Esophagus squamous epithelium (tissue), 5 donors: ENCODE data around the gene ZNF446. TPM values are rescaled to one million over a fixed set of nuclear protein-coding genes. Genes with fewer than 3 reads are reported as not detected.
A peak's percentile ranks its signal among the peaks of the same experiment; 100 is the strongest.
"Not testable (repeated sequence)": the region's sequence is repeated elsewhere in the genome, so short reads cannot be mapped to it uniquely, and the experiment has no call there.

Source experiments
- DNase-seq: peaks from one replicate; lab custom pipeline; 2025; lab: John Stamatoyannopoulos, UW
- H3K27ac ChIP-seq, 4 donors: fragments of 200-600 bp; sonication (generic); one replicate each; pipeline ENCODE4 v1.5.1; 2016 to 2019; ENCODE audit warnings: mild to moderate bottlenecking in 1 of 4
- H3K27me3 ChIP-seq, 4 donors: fragments of 200-600 bp; sonication (generic); 1 replicate in 3 of 4; 2 replicates in 1 of 4; pipeline versions ENCODE4 v1.5.1 to v1.6.0; 2017 to 2021; ENCODE audit warnings: antibody characterized with exemption in 1 of 4
- H3K36me3 ChIP-seq, 3 donors: fragments of 200-600 bp; sonication (generic); one replicate each; pipeline ENCODE4 v1.5.1; 2016 to 2019
- H3K4me1 ChIP-seq, 3 donors: fragments of 200-600 bp; sonication (generic); one replicate each; pipeline ENCODE4 v1.5.1; 2017 to 2019
- H3K4me3 ChIP-seq, 4 donors: fragments of 200-600 bp; sonication (generic); 1 replicate in 3 of 4; 2 replicates in 1 of 4; pipeline ENCODE4 v1.5.1; 2016 to 2019; ENCODE audit warnings: mild to moderate bottlenecking in 2 of 4, moderate library complexity in 1 of 4
- H3K9me3 ChIP-seq, 3 donors: fragments of 200-600 bp; sonication (generic); one replicate each; pipeline ENCODE4 v1.5.1; 2016 to 2019
- CTCF ChIP-seq, 6 experiments: fragments of 450-650 bp in 4 of 6; fragments of 200-600 bp in 2 of 6; sonication (generic) in 2 of 6; IDR thresholded peaks; one replicate each; pipeline ENCODE4 v1.5.1; 2016 to 2019; ENCODE audit warnings: antibody characterized with exemption in 6 of 6, mild to moderate bottlenecking in 4 of 6, moderate library complexity in 4 of 6
- POLR2A ChIP-seq, 4 donors: fragments of 450-650 bp; IDR thresholded peaks; one replicate each; pipeline ENCODE4 v1.6.1; 2017; ENCODE audit warnings: antibody characterized with exemption in 4 of 4, mild to moderate bottlenecking in 4 of 4, moderate library complexity in 3 of 4
- WGBS, 2 donors: methylation state at CpG; one replicate each; pipeline ENCODE4 v1.1.5; 2018; 5-methylcytosine and 5-hydroxymethylcytosine counted together
- intact Hi-C: fragments of 100-400 bp; cut with DNase I; formaldehyde crosslinking; loops from one replicate; pipeline ENCODE4 v1.15.0; 2022
- total RNA-seq, 4 donors: library from RNA; depleted of rRNA; stranded (reverse); fragments of >200 nt; gene quantifications; one replicate each; pipeline ENCODE4 v1.1.0, GENCODE V29; 2016
- donor health status: DM: yes; HTN: yes; CAD: no.

The ZNF446 gene
- total RNA-seq, 4 donors from 2014 or later, result 6.0 to 13.3 (median 12.1) TPM

- H3K4me3 ChIP-seq, result peak within 1 kb of the TSS; percentile 50 to 86 (median 66)
- intact Hi-C loops, result no loop called here
- peaks cover 6 to 21% (median 13%) of the 10 kb centered on the region in 3 donors for H3K4me1 ChIP-seq
- 0 to 21% methylated on average over 23 to 28 of the region's 59 CpGs for WGBS, 2 donors
- no peaks in the 10 kb centered on the region for H3K27me3 ChIP-seq
- H3K36me3 ChIP-seq, result peaks cover 8 to 36% (median 26%) of the 10 kb centered on the region in 3 donors
- peaks cover 5 to 50% (median 41%) of the 10 kb centered on the region in 3 donors for H3K9me3 ChIP-seq
- DNase-seq, result peak; percentile 92
- peak within 1 kb of the TSS; percentile 70 to 89 (median 79) for H3K27ac ChIP-seq
- TF ChIP-seq POLR2A (IDR thresholded peaks at IDR 0.05) (no peak), CTCF (IDR thresholded peaks at IDR 0.05) (no peak)
Observed at GRCh38 chr19:58439576-58440554, 36.3 kb upstream of the ZNF446 start, which contains the start of gene ZNF132. TSS of gene ZNF132 (minus strand) at chr19:58440153. CDS start at chr19:58439821, 332 bp downstream.

GRCh38 chr19:58440556-58440955 is 35.6 kb upstream of the ZNF446 start:
- TF ChIP-seq POLR2A (IDR thresholded peaks at IDR 0.05) (no peak), CTCF (IDR thresholded peaks at IDR 0.05) (no peak)
- Histone ChIP-seq H3K36me3 (peaks cover under 1 to 29% (median 19%) of the 10 kb centered on the region in 3 donors), H3K27ac (peak overlapping the region; percentile 70 to 89 (median 79)), H3K4me3 (peak overlapping the region; percentile 50 to 86 (median 66)), H3K9me3 (peaks cover 0 to 43% (median 34%) of the 10 kb centered on the region in 3 donors), H3K27me3 (no peaks in the 10 kb centered on the region), H3K4me1 (peaks cover 6 to 21% (median 13%) of the 10 kb centered on the region in 3 donors)
- no peak for DNase-seq
- intact Hi-C loops, result no loop called here
- WGBS, 2 donors, result 76% methylated on average over 3 of the region's 31 CpGs; no CpG with 5 or more reads in 1 of the 2 donors

DNA sequence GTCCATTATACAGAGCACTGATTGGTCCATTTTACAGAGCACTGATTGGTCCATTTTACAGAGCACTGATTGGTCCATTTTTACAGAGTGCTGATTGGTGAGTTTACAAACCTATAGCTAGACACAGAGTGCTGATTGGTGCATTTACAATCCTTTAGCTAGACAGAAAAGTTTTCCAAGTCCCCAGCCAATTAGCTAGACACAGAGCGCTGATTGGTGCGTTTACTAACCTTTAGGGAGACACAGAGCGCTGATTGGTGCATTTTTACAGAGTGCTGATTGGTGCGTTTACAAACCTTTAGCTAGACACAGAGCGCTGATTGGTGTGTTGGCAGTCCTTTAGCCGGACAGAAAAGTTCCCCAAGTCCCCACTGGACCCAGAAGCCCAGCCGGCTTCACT is 33.2 kb upstream of the ZNF446 start:
- DNase-seq, H3K4me3 ChIP-seq, intact Hi-C loops, H3K27ac ChIP-seq, H3K36me3 ChIP-seq: not testable (repeated sequence)
- peaks cover 0 to 23% (median 0%) of the 10 kb centered on the region in 4 donors for H3K27me3 ChIP-seq
- H3K9me3 ChIP-seq, result peaks cover 0 to 19% (median 12%) of the 10 kb centered on the region in 3 donors
- 85 to 88% methylated on average over 5 to 7 of the region's 7 CpGs for WGBS, 2 donors
- H3K4me1 ChIP-seq, result peaks cover 6 to 21% (median 13%) of the 10 kb centered on the region in 3 donors

GRCh38 chr19:58448860-58449259 is 27.3 kb upstream of the ZNF446 start:
- H3K36me3 ChIP-seq, intact Hi-C loops, H3K27ac ChIP-seq, DNase-seq, H3K4me3 ChIP-seq: not testable (repeated sequence)
- peaks cover 0 to 10% (median 7%) of the 10 kb centered on the region in 3 donors for H3K9me3 ChIP-seq
- peaks cover 0 to 24% (median 6%) of the 10 kb centered on the region in 3 donors for H3K4me1 ChIP-seq
- H3K27me3 ChIP-seq, result peaks cover 0 to 44% (median 0%) of the 10 kb centered on the region in 4 donors
- WGBS, 2 donors, result 69 to 77% methylated on average over 3 of the region's 3 CpGs

GRCh38 chr19:58449980-58450379 is 26.2 kb upstream of the ZNF446 start:
- Histone ChIP-seq H3K9me3 (peaks cover 0 to 10% (median 7%) of the 10 kb centered on the region in 3 donors), H3K36me3 (peaks cover 0 to 18% (median 0%) of the 10 kb centered on the region in 3 donors), H3K4me1 (peaks cover 0 to 24% (median 6%) of the 10 kb centered on the region in 3 donors), H3K27me3 (peaks cover 0 to 44% (median 0%) of the 10 kb centered on the region in 4 donors)
- WGBS, 2 donors, result 61 to 62% methylated on average over 5 of the region's 5 CpGs
- intact Hi-C loops, DNase-seq, H3K4me3 ChIP-seq, H3K27ac ChIP-seq: not testable (repeated sequence)

DNA sequence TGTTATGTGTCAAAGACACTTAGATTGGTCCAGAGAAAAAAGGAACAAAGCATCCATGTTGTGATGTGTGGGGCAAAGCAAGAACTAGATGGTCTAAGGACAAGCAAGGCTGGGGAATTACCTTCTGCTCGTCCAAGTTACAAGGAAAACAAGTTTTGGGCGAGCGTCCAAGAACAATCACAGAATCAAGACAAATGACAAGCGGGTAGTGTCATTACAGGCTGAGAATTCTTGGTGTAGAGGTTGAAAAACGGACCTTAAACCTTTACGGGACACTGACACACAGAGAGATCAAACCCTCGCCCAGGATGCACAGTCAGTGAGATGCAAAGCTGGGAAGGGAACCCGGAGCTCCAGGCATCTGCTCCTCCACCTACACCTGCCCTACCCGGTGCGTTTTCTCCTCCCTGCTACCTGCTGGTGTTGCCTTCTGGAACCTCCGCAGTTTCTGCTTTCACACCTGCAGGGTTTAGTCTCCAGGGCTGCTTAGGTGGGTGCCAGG is 25.2 kb upstream of the ZNF446 start:
- peaks cover 0 to 42% (median 0%) of the 10 kb centered on the region in 4 donors for H3K27me3 ChIP-seq
- H3K27ac ChIP-seq, result peak overlapping the region in 2 of 4 donors; percentile 77 to 78
- H3K36me3 ChIP-seq, result peaks cover 0 to 24% (median 0%) of the 10 kb centered on the region in 3 donors
- H3K4me3 ChIP-seq, result peak overlapping the region; percentile 72 to 99 (median 78)
- intact Hi-C loops, result no loop called here
- peaks cover 0 to 24% (median 6%) of the 10 kb centered on the region in 3 donors for H3K4me1 ChIP-seq
- peaks cover 0 to 10% (median 7%) of the 10 kb centered on the region in 3 donors for H3K9me3 ChIP-seq
- DNase-seq, result no peak
- TF ChIP-seq POLR2A (IDR thresholded peaks at IDR 0.05) (no peak), CTCF (IDR thresholded peaks at IDR 0.05) (no peak)
- 2 to 4% methylated on average over 10 to 11 of the region's 11 CpGs for WGBS, 2 donors
